ENCODE measurements around the gene GGT1. TPM values are rescaled to one million over a fixed set of nuclear protein-coding genes. Genes with fewer than 3 reads are reported as not detected.
"Not testable (repeated sequence)": the region's sequence is repeated elsewhere in the genome, so short reads cannot be mapped to it uniquely, and the experiment has no call there.

The GGT1 gene
- total RNA-seq, 1 experiment from 2014 or later, result 2.2 TPM

DNA sequence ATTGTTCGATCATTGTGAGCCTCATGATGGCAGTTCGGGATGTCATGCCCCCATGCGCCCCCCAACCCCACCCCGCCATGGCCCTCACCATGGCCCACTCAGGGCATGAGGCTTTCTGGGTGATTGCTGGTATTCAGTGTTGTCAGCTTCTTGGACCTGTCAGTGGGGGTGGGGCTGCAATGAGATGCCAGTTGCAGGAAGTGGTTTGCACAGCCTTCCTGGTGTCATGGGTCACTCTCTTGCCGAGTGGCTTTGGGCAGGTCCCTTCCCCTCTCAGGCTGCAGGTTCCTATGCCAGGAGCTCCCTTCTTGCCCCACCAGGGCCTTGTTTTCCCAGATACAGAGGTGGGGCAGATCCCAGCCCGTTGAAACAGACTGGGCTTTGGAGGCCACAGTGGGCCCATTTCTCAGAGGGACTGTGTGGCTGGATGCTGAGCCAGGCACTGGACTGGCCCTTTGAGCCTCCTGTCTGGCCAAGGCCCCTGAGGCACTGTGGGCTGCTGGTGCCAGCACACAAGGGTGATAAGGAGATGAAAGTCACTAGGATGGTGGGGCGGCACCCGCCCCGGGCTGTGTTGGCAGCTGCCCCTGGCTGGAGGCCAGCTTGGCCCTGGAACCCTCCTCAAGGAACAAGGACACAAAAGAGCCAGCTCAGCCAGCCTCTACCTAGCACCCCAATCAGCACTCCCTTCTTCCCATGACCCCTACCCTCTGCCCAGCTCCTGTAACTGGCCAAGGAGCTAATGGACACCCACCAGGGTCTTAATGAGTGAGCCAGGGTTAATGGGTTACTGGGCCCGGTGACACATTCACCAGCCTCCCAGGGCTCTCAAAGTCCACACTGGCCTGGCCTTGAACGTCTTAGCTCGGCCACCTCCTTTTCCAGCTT lies 1.5 kb upstream of the GGT1 start:
- Histone ChIP-seq H3F3A (ENCODE audit: low read length, unreplicated experiment) (no peaks in the 10 kb centered on the region), H3K4me1 (ENCODE audit: insufficient read depth, low read length) (no peaks in the 10 kb centered on the region), H2AFZ (ENCODE audit: low read length) (no peak overlapping the region), H3K9ac (ENCODE audit: low read length) (no peak overlapping the region), H3K36me3 (ENCODE audit: low read depth, low read length) (no peaks in the 10 kb centered on the region), H3K27me3 (ENCODE audit: low read length) (no peaks in the 10 kb centered on the region), H3K4me2 (ENCODE audit: low read length) (no peak overlapping the region), H3K27ac (ENCODE audit: low read length) (no peak overlapping the region), H3K79me2 (ENCODE audit: low read length) (no peaks in the 10 kb centered on the region), H3K9me2 (replicated peaks; ENCODE audit: low read length) (no peaks in the 10 kb centered on the region), H4K20me1 (ENCODE audit: low read length) (no peaks in the 10 kb centered on the region), H3K9me3 (ENCODE audit: low read length) (no peaks in the 10 kb centered on the region), H3K4me3 (ENCODE audit: low read length) (no peak overlapping the region)
- POLR2A ChIA-PET (ENCODE audit: unreplicated experiment), result no interaction called here
- ATAC-seq (no peak), DNase-seq (no peak)
- intact Hi-C loops (cut with micrococcal nuclease), result no loop called here
- BruUV-seq (replicated peaks), result no TSS peak
- TF ChIP-seq EZH2 (IDR thresholded peaks at IDR 0.05; ENCODE audit: low read length, unreplicated experiment) (no peak), CTCF (conservative IDR thresholded peaks at IDR 0.05; ENCODE audit: low read depth, low read length) (no peak), EZH2phosphoT487 (IDR thresholded peaks at IDR 0.05; ENCODE audit: borderline replicate concordance, low read length) (no peak)
- CTCF ChIA-PET, result no interaction called here

DNA sequence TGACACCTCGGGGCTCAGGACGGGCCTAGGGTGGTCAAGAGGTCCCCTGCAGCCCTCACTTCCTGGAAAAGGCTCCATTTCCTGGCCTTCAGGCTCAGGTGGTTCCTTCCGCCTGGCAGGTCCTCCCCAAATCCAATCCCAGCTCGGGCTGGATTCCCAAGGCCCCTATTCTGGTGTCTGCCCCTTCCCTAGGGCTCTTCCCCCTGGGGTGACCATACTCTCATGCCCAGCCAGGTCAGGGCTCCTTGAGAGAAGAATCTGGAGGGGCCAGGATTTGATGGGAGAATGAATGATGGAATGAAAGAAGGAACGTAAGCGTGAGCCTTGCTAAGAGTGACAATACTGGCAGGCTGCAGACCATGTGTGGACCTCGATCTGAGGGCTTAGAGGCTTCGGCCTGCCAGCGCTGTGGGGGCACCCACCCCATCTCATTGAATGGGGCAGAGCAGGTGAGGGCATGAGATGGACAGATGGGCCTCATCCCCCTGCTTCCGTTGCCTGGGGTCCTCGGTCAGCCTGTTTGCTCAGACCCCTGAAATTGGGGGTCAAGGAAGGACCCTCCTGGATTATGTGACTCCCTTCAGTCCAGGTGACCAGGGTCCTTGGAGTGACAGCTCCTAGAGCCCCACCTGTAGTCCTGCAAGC lies 766 bp upstream of the GGT1 start:
- H3K9ac ChIP-seq (ENCODE audit: low read length); H3K4me1 ChIP-seq (ENCODE audit: insufficient read depth, low read length); H3K27me3 ChIP-seq (ENCODE audit: low read length); POLR2A ChIA-PET (ENCODE audit: unreplicated experiment); H3K4me2 ChIP-seq (ENCODE audit: low read length); H3K9me3 ChIP-seq (ENCODE audit: low read length); H3K9me2 ChIP-seq (replicated peaks; ENCODE audit: low read length); H2AFZ ChIP-seq (ENCODE audit: low read length); H3K4me3 ChIP-seq (ENCODE audit: low read length); H3K27ac ChIP-seq (ENCODE audit: low read length); DNase-seq; H3K79me2 ChIP-seq (ENCODE audit: low read length); CTCF ChIA-PET; H4K20me1 ChIP-seq (ENCODE audit: low read length); intact Hi-C loops (cut with micrococcal nuclease); ATAC-seq; H3F3A ChIP-seq (ENCODE audit: low read length, unreplicated experiment); H3K36me3 ChIP-seq (ENCODE audit: low read depth, low read length); BruUV-seq (replicated peaks): not testable (repeated sequence)

GRCh38 chr22:24603770-24604629 lies 1.0 kb downstream of the GGT1 start:
- H3K9me2 ChIP-seq (replicated peaks; ENCODE audit: low read length); H3K9ac ChIP-seq (ENCODE audit: low read length); H3K4me2 ChIP-seq (ENCODE audit: low read length); H3K9me3 ChIP-seq (ENCODE audit: low read length); H3K4me1 ChIP-seq (ENCODE audit: insufficient read depth, low read length); POLR2A ChIA-PET (ENCODE audit: unreplicated experiment); H2AFZ ChIP-seq (ENCODE audit: low read length); H3F3A ChIP-seq (ENCODE audit: low read length, unreplicated experiment); BruUV-seq (replicated peaks); H3K4me3 ChIP-seq (ENCODE audit: low read length); H3K27me3 ChIP-seq (ENCODE audit: low read length); CTCF ChIA-PET; intact Hi-C loops (cut with micrococcal nuclease); H3K36me3 ChIP-seq (ENCODE audit: low read depth, low read length); H3K27ac ChIP-seq (ENCODE audit: low read length); H3K79me2 ChIP-seq (ENCODE audit: low read length); DNase-seq; H4K20me1 ChIP-seq (ENCODE audit: low read length): not testable (repeated sequence)
- ATAC-seq, result peak; percentile 56

DNA sequence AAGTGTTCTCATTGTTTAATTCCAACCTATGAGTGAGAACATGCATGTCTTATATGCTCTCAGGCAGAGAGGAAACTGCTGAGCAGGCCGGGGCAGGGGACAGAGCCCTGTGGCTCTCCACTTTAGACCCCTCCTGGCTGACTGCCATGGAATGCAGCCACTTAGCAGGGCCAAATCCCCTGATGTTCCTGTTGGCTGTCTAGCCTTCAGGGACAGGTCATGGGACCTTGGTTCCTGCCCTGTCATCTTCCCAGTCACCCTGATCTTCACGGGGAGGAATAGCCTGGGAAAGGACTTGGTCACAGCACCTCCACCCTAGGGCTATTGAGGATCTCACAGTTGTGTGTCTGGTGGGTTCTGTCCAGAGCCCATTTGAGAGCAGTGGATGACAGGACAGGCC lies 3.3 kb downstream of the GGT1 start:
- H3K27ac ChIP-seq (ENCODE audit: low read length); H3K4me3 ChIP-seq (ENCODE audit: low read length); H3K4me1 ChIP-seq (ENCODE audit: insufficient read depth, low read length); H3K27me3 ChIP-seq (ENCODE audit: low read length); H4K20me1 ChIP-seq (ENCODE audit: low read length); H2AFZ ChIP-seq (ENCODE audit: low read length); POLR2A ChIA-PET (ENCODE audit: unreplicated experiment); H3K9ac ChIP-seq (ENCODE audit: low read length); H3K9me3 ChIP-seq (ENCODE audit: low read length); H3K4me2 ChIP-seq (ENCODE audit: low read length); BruUV-seq (replicated peaks); DNase-seq; ATAC-seq; H3F3A ChIP-seq (ENCODE audit: low read length, unreplicated experiment); H3K9me2 ChIP-seq (replicated peaks; ENCODE audit: low read length); CTCF ChIA-PET; intact Hi-C loops (cut with micrococcal nuclease); H3K79me2 ChIP-seq (ENCODE audit: low read length); H3K36me3 ChIP-seq (ENCODE audit: low read depth, low read length): not testable (repeated sequence)

DNA sequence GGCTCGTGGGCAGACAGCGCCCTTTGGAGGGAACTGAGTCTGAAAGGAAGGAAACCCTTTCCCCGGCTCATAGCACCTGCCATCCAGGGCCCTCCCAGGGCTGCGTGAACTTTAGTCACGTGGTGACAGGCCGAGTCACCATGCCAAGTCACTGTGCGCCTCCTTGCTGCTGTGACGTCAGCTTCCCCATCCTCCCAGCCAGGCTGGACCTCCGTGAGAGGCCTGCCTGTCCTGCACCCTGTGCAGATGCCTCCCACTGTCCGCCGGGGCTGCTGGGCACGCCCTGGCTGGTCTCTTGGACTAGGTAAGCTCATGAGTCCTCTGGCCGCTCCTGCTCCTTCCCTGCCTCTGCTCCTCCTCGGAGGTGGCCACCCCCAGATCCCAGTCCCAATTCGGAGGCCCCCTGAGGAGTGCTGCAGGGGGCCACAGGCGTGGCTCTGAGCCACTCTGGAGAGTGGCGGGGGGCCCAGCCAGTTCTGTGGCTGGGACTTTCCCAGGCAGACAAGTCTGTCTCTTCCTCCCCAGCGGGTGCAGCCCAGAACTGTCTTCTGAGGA lies 4.5 kb downstream of the GGT1 start:
- H3K9me3 ChIP-seq (ENCODE audit: low read length); DNase-seq; BruUV-seq (replicated peaks); H3K9me2 ChIP-seq (replicated peaks; ENCODE audit: low read length); H3K79me2 ChIP-seq (ENCODE audit: low read length); H3K36me3 ChIP-seq (ENCODE audit: low read depth, low read length); H3K4me1 ChIP-seq (ENCODE audit: insufficient read depth, low read length); H3K27ac ChIP-seq (ENCODE audit: low read length); H3K27me3 ChIP-seq (ENCODE audit: low read length); H3F3A ChIP-seq (ENCODE audit: low read length, unreplicated experiment); H3K4me3 ChIP-seq (ENCODE audit: low read length); H3K4me2 ChIP-seq (ENCODE audit: low read length); H4K20me1 ChIP-seq (ENCODE audit: low read length); H2AFZ ChIP-seq (ENCODE audit: low read length); intact Hi-C loops (cut with micrococcal nuclease); POLR2A ChIA-PET (ENCODE audit: unreplicated experiment); ATAC-seq; H3K9ac ChIP-seq (ENCODE audit: low read length); CTCF ChIA-PET: not testable (repeated sequence)
